HCT116 (cell line): ENCODE measurements around the gene RAET1E. TPM values are rescaled to one million over a fixed set of nuclear protein-coding genes. Genes with fewer than 3 reads are reported as not detected.

Source experiments
- ATAC-seq: fragments of 200-7000 bp; cut with Tn5 transposase; 2 replicates; pipeline ENCODE4 v1.9.1; 2020; ENCODE audit warnings: mild to moderate bottlenecking, moderate library complexity
- BruUV-seq: library from RNA; stranded (reverse); fragments of 400-500 nt; replicated peaks from 2 replicates; lab custom pipeline; 2021; lab: Mats Ljungman, UMichigan
- CTCF ChIA-PET: fragments of 300-600 bp; sonication (Branson Sonifier 250); formaldehyde crosslinking; loops from one replicate; lab custom pipeline; 2021; ENCODE audit warnings: antibody characterized with exemption; lab: Charles Lee
- POLR2A ChIA-PET: fragments of 300-600, 350-600 bp; sonication (Branson Sonifier 250); formaldehyde crosslinking; loops from one replicate; lab custom pipeline; 2021; ENCODE audit warnings: antibody characterized with exemption; lab: Charles Lee
- RAD21 ChIA-PET, 2 experiments: fragments of 300-600 bp; sonication (Branson Sonifier 250); formaldehyde crosslinking; loops; one replicate each; lab custom pipeline; 2023; ENCODE audit warnings: low total read pairs in 2 of 2; ENCODE audit not compliant: uncharacterized antibody in 2 of 2, unreplicated experiment in 2 of 2, low non-redundant PET in 1 of 2; lab: Charles Lee
- DNase-seq: peaks from one replicate; pipeline ENCODE4 v3.0.0-alpha.2; 2010; ENCODE audit warnings: low read depth, low spot score
- H2AFZ ChIP-seq: fragments of 200-600 bp; shearing (Covaris generic), sonication (generic); 2 replicates; pipeline ENCODE4 v1.6.1; 2017; ENCODE audit warnings: low read depth, mixed run types, mixed read lengths, antibody characterized with exemption, low read length; ENCODE audit not compliant: poor library complexity, severe bottlenecking
- H3K27ac ChIP-seq: 2 replicates; pipeline ENCODE4 v1.5.1; 2012; ENCODE audit warnings: low read depth, low read length
- H3K27me3 ChIP-seq: fragments of 200-600 bp; sonication (generic); 2 replicates; pipeline ENCODE4 v1.6.1; 2016; ENCODE audit warnings: mixed run types, low read length, mixed read lengths; ENCODE audit not compliant: insufficient read depth
- H3K36me3 ChIP-seq, 2 experiments: fragments of 200-500 bp in 1 of 2; fragments of 200-600 bp in 1 of 2; sonication (Bioruptor generic) in 1 of 2; sonication (generic) in 1 of 2; 2 replicates each; pipeline versions ENCODE4 v1.5.1 to v1.6.1; 2014 to 2016; ENCODE audit warnings: low read length in 2 of 2, inconsistent platforms in 1 of 2, mixed read lengths in 1 of 2, mixed run types in 1 of 2; ENCODE audit not compliant: insufficient read depth in 2 of 2, control insufficient read depth in 1 of 2
- H3K4me1 ChIP-seq, 2 experiments: fragments of 200-600 bp in 1 of 2; sonication (generic) in 1 of 2; 2 replicates each; pipeline versions ENCODE4 v1.5.1 to v1.6.1; 2012 to 2017; ENCODE audit warnings: low read length in 2 of 2, inconsistent platforms in 1 of 2, mild to moderate bottlenecking in 1 of 2, mixed read lengths in 1 of 2, mixed run types in 1 of 2, moderate library complexity in 1 of 2; ENCODE audit not compliant: insufficient read depth in 2 of 2, control insufficient read depth in 1 of 2
- H3K4me2 ChIP-seq: fragments of 200-600 bp; sonication (generic); 2 replicates; pipeline ENCODE4 v1.6.1; 2017; ENCODE audit warnings: mixed run types, low read length, mixed read lengths
- H3K4me3 ChIP-seq, 2 experiments: fragments of 200-600 bp in 1 of 2; sonication (generic) in 1 of 2; replicated peaks in 1 of 2; 2 replicates each; pipeline ENCODE4 v1.5.1; 2011 to 2016; ENCODE audit warnings: low read length in 2 of 2, control low read depth in 1 of 2, low read depth in 1 of 2, mild to moderate bottlenecking in 1 of 2, mixed read lengths in 1 of 2, mixed run types in 1 of 2
- H3K79me2 ChIP-seq: fragments of 200-600 bp; sonication (generic); 2 replicates; pipeline ENCODE4 v1.6.1; 2017; ENCODE audit warnings: mild to moderate bottlenecking, mixed run types, low read length, moderate library complexity, mixed read lengths; ENCODE audit not compliant: insufficient read depth
- H3K9ac ChIP-seq: fragments of 200-600 bp; sonication (generic); 2 replicates; pipeline ENCODE4 v1.6.1; 2016; ENCODE audit warnings: low read length, mixed read lengths
- H3K9me2 ChIP-seq: fragments of 200-600 bp; sonication (generic), shearing (Covaris generic); 2 replicates; pipeline ENCODE4 v1.6.1; 2017; ENCODE audit warnings: mixed run types, mild to moderate bottlenecking, moderate library complexity; ENCODE audit not compliant: insufficient read depth
- H3K9me3 ChIP-seq, 2 experiments: fragments of 200-500 bp in 1 of 2; fragments of 200-600 bp in 1 of 2; sonication (Bioruptor generic) in 1 of 2; sonication (generic) in 1 of 2; 2 replicates each; pipeline ENCODE4 v1.6.1; 2014 to 2017; ENCODE audit warnings: low read length in 2 of 2, mixed read lengths in 2 of 2, inconsistent platforms in 1 of 2, low read depth in 1 of 2, mild to moderate bottlenecking in 1 of 2, mixed run types in 1 of 2, moderate library complexity in 1 of 2; ENCODE audit not compliant: control insufficient read depth in 1 of 2, insufficient read depth in 1 of 2
- H4K20me1 ChIP-seq: fragments of 200-600 bp; sonication (generic), shearing (Covaris generic); 2 replicates; pipeline ENCODE4 v1.6.1; 2017; ENCODE audit warnings: mixed run types, mild to moderate bottlenecking, moderate library complexity; ENCODE audit not compliant: insufficient read depth
- CEBPB ChIP-seq: IDR thresholded peaks from 2 replicates; pipeline ENCODE4 v1.6.1; 2012; ENCODE audit warnings: low read depth
- EZH2phosphoT487 ChIP-seq: fragments of 200-600 bp; IDR thresholded peaks from 2 replicates; pipeline ENCODE4 v1.6.1; 2018; ENCODE audit warnings: antibody characterized with exemption, borderline replicate concordance
- JUND ChIP-seq: IDR thresholded peaks from 2 replicates; pipeline ENCODE4 v1.6.1; 2012
- POLR2AphosphoS5 ChIP-seq: IDR thresholded peaks from 2 replicates; pipeline ENCODE4 v1.6.1; 2011; ENCODE audit warnings: mild to moderate bottlenecking, low read depth, low read length, moderate library complexity
- RAD21 ChIP-seq: IDR thresholded peaks from 2 replicates; pipeline ENCODE4 v1.6.1; 2012; ENCODE audit warnings: low read depth, mild to moderate bottlenecking
- SIN3A ChIP-seq: IDR thresholded peaks from 2 replicates; pipeline ENCODE4 v1.6.1; 2012; ENCODE audit warnings: low read depth
- SP1 ChIP-seq: IDR thresholded peaks from 2 replicates; pipeline ENCODE4 v1.6.1; 2012; ENCODE audit warnings: low read depth
- SRF ChIP-seq: IDR thresholded peaks from 2 replicates; pipeline ENCODE4 v1.6.1; 2012; ENCODE audit warnings: low read depth
- YY1 ChIP-seq: IDR thresholded peaks from 2 replicates; pipeline ENCODE4 v1.6.1; 2011; ENCODE audit warnings: low read length, low read depth, moderate library complexity, mild to moderate bottlenecking; ENCODE audit not compliant: insufficient replicate concordance; ENCODE audit errors: extremely low read depth
- ZFX ChIP-seq: fragments of 450-650 bp; IDR thresholded peaks from 2 replicates; pipeline ENCODE4 v1.6.1; 2017
- ZNF274 ChIP-seq: fragments of 200-500 bp; sonication (Bioruptor generic); IDR thresholded peaks from 2 replicates; pipeline ENCODE4 v1.6.1; 2014; ENCODE audit warnings: mild to moderate bottlenecking, low read depth, low read length, inconsistent platforms
- intact Hi-C: fragments of 100-400 bp; cut with micrococcal nuclease; formaldehyde crosslinking; loops from 2 replicates; pipeline ENCODE4 v1.10.0; 2022
- total RNA-seq: library from RNA; stranded (reverse); gene quantifications from one replicate; pipeline ENCODE4 v1.2.1, GENCODE V29; 2021; ENCODE audit not compliant: unreplicated experiment
- TF ChIP-seq, protein P1 (sequence below): IDR thresholded peaks from 2 replicates; pipeline ENCODE4 v1.6.1; 2012; ENCODE audit warnings: low read depth
- TF ChIP-seq, protein P2 (sequence below): IDR thresholded peaks from 2 replicates; pipeline ENCODE4 v1.6.1; 2012
- TF ChIP-seq, protein P3 (sequence below), 3 experiments: fragments of 200-600 bp in 1 of 3; sonication (generic) in 1 of 3; IDR thresholded peaks in 2 of 3; conservative IDR thresholded peaks in 1 of 3; 2 replicates each; pipeline ENCODE4 v1.5.1; 2012 to 2017; ENCODE audit warnings: low read depth in 2 of 3, low read length in 2 of 3, antibody characterized with exemption in 1 of 3, borderline replicate concordance in 1 of 3, control low read depth in 1 of 3, mild to moderate bottlenecking in 1 of 3, mixed read lengths in 1 of 3, mixed run types in 1 of 3, moderate library complexity in 1 of 3; ENCODE audit not compliant: insufficient read depth in 1 of 3
- TF ChIP-seq, protein P4 (sequence below): IDR thresholded peaks from 2 replicates; pipeline ENCODE4 v1.6.1; 2012

The RAET1E gene
- total RNA-seq, 1 experiment from 2014 or later = 3.9 TPM

DNA sequence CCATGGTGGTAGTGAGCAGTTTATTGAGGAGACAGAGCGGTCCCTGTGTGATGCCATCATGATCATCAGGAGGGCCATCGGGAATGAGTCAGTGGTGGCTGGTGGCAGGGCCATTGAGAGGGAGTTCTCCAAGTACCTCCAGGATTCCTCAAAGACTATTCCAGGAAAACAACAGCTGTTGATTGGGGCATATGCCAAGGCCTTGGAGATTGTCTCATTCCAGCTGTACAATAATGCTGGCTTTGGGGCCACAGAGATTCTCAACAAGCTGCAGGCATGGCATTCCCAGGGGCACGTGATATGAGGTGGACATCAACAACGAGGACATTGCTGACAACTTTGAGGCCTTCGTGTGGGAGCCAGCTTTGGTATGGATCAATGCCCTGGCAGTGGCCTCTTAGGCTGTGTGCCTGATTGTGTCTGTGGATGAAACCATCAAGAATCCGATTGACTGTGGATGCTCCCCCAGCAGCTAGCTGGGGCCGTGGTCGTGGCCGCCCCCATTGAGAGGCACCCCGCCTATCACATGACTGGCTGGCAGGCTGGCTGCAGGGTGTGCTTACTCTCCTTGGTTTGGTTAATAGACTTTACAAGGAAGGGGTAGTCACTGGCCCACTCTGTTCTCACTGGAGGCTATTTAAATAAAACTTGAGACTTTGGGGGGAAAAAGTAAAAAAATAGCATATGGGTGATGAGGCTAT lies 16.7 kb downstream of the RAET1E start:
- Histone ChIP-seq H4K20me1 (no peaks in the 10 kb centered on the region), H3K9me3 (no peaks in the 10 kb centered on the region), H3K27me3 (no peaks in the 10 kb centered on the region), H3K9me2 (no peaks in the 10 kb centered on the region), H3K4me2 (no peak overlapping the region), H2AFZ (no peak overlapping the region), H3K27ac (no peak overlapping the region), H3K9ac (no peak overlapping the region), H3K79me2 (no peaks in the 10 kb centered on the region), H3K36me3 (no peaks in the 10 kb centered on the region), H3K4me3 (no peak overlapping the region), H3K4me1 (no peaks in the 10 kb centered on the region)
- ATAC-seq = no peak
- ChIA-PET POLR2A (no interaction called here), RAD21 (no interaction called here), CTCF (no interaction called here)
- no TSS peak for BruUV-seq
- TF ChIP-seq JUND = no peak
- TF ChIP-seq YY1 = no peak
- TF ChIP-seq SIN3A = no peak
- TF ChIP-seq CEBPB = no peak
- no peak for TF ChIP-seq SP1
- TF ChIP-seq, protein P1, sequence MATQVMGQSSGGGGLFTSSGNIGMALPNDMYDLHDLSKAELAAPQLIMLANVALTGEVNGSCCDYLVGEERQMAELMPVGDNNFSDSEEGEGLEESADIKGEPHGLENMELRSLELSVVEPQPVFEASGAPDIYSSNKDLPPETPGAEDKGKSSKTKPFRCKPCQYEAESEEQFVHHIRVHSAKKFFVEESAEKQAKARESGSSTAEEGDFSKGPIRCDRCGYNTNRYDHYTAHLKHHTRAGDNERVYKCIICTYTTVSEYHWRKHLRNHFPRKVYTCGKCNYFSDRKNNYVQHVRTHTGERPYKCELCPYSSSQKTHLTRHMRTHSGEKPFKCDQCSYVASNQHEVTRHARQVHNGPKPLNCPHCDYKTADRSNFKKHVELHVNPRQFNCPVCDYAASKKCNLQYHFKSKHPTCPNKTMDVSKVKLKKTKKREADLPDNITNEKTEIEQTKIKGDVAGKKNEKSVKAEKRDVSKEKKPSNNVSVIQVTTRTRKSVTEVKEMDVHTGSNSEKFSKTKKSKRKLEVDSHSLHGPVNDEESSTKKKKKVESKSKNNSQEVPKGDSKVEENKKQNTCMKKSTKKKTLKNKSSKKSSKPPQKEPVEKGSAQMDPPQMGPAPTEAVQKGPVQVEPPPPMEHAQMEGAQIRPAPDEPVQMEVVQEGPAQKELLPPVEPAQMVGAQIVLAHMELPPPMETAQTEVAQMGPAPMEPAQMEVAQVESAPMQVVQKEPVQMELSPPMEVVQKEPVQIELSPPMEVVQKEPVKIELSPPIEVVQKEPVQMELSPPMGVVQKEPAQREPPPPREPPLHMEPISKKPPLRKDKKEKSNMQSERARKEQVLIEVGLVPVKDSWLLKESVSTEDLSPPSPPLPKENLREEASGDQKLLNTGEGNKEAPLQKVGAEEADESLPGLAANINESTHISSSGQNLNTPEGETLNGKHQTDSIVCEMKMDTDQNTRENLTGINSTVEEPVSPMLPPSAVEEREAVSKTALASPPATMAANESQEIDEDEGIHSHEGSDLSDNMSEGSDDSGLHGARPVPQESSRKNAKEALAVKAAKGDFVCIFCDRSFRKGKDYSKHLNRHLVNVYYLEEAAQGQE = no peak
- TF ChIP-seq SRF = no peak
- TF ChIP-seq ZNF274 = no peak
- TF ChIP-seq, protein P2, sequence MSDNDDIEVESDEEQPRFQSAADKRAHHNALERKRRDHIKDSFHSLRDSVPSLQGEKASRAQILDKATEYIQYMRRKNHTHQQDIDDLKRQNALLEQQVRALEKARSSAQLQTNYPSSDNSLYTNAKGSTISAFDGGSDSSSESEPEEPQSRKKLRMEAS = no peak
- TF ChIP-seq, protein P3, sequence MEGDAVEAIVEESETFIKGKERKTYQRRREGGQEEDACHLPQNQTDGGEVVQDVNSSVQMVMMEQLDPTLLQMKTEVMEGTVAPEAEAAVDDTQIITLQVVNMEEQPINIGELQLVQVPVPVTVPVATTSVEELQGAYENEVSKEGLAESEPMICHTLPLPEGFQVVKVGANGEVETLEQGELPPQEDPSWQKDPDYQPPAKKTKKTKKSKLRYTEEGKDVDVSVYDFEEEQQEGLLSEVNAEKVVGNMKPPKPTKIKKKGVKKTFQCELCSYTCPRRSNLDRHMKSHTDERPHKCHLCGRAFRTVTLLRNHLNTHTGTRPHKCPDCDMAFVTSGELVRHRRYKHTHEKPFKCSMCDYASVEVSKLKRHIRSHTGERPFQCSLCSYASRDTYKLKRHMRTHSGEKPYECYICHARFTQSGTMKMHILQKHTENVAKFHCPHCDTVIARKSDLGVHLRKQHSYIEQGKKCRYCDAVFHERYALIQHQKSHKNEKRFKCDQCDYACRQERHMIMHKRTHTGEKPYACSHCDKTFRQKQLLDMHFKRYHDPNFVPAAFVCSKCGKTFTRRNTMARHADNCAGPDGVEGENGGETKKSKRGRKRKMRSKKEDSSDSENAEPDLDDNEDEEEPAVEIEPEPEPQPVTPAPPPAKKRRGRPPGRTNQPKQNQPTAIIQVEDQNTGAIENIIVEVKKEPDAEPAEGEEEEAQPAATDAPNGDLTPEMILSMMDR (IDR thresholded peaks at IDR 0.05 in 2 of 3, conservative IDR thresholded peaks at IDR 0.05 in 1 of 3; ENCODE audit: borderline replicate concordance in 1 of 3, insufficient read depth in 1 of 3, low read depth in 2 of 3, low read length in 2 of 3) = no peak
- TF ChIP-seq RAD21 = no peak
- TF ChIP-seq, protein P4, sequence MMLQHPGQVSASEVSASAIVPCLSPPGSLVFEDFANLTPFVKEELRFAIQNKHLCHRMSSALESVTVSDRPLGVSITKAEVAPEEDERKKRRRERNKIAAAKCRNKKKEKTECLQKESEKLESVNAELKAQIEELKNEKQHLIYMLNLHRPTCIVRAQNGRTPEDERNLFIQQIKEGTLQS = no peak
- no peak for TF ChIP-seq EZH2phosphoT487
- TF ChIP-seq ZFX = no peak
- no peak for TF ChIP-seq POLR2AphosphoS5
- DNase-seq = no peak
- intact Hi-C loops = no loop called here
